C1 segment of cervical spinal cord (tissue), 14 donors: Measurements from ENCODE around the gene LHX4.

Experiments used
- DNase-seq, 14 donors: peaks; one replicate each; lab custom pipeline; 2025; lab: John Stamatoyannopoulos, UW

LHX4 gene

DNA sequence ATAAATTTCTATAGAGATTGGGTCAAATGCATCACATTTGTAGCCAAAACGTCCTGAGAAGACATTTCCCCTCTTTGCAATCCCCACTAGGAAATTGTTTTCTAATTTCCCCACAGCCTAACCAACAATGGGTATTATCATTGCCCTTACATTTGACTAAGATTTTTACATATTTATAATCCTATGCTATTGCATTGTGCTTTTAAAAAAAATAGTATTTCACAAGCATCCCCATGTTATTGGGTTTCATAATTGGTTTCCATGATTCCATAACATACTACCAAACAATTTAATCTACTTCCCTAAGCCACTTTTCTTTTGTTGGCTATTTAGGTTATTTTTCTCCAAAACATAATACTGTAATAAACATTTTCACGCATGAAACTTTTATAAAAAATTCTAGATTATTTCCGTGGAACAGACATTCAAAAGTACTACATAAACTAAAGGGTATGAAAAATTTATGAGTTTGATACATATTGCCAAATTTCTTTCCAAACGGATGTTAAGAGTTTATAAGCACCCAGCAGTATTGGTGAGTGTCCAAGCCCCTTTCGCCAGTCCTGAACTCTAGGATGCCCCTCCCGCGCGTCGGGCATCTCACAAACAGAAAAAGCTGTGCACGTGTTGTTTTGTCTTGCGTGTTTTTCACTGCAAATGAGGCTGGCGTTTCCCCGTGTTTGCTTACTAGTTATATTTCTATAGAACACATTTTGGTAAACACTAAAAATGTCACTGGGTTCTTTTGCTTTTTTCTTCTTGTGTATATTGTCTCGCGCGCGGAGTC, 2.0 kb upstream of the LHX4 start:
- DNase-seq: no peak

DNA sequence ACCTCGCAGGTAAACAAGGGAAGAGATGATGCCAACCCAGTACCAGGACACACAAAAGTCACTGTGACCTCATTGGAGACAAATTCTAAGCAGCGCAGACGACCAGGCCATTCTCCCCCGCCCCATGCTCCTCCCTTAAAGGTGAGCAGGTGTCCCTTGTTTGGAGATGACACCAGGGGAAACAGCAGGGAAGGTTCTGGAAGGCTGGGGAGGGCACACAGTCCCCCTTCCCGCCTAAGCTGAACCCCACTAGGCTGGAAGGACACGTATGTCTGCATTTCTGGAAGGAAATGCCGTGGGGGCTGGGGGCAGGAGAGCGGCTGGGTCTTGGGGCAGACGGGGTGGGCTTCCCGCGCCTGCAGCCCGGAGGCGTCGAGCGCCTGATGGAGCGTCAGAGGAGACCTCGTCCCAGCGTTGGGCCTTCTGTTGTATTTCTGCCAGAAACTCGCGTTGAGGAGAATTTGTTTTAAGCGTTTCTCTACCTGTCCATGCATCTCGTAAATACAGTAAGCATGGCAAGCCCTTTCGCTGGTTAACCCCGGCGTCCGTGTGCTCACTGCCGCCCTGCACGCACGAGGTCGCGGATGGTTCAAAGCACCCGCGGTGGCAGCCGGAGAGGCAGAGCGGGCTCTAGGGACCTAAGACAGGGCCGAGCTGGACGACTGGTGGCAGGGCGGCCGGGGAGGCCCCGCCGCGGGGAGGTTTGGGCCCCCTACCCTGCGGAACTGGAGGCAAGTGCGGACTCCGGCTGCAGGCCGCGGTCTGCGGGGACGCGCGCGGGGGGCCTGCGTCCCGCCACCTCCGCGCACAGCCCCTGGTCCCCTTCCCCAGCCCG, 1.2 kb upstream of the LHX4 start:
- no peak for DNase-seq

DNA sequence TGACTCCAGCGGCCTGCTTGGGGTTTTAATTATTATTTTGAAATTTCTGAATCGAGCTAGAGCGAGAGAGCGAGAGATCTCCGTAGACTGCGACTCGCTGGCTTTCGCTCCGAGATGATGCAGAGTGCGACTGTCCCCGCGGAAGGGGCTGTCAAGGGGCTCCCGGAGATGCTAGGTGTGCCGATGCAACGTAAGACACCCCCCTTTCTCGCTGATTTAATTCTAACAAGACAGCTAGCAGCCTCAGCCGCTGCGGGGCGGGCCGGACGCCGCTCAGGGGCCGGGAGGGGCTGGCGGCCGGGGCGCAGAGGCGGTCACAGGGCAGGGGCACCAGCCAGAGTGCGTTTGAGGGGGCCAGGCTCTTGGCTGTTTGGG, 339 bp downstream of the LHX4 start:
- DNase-seq: no peak

DNA sequence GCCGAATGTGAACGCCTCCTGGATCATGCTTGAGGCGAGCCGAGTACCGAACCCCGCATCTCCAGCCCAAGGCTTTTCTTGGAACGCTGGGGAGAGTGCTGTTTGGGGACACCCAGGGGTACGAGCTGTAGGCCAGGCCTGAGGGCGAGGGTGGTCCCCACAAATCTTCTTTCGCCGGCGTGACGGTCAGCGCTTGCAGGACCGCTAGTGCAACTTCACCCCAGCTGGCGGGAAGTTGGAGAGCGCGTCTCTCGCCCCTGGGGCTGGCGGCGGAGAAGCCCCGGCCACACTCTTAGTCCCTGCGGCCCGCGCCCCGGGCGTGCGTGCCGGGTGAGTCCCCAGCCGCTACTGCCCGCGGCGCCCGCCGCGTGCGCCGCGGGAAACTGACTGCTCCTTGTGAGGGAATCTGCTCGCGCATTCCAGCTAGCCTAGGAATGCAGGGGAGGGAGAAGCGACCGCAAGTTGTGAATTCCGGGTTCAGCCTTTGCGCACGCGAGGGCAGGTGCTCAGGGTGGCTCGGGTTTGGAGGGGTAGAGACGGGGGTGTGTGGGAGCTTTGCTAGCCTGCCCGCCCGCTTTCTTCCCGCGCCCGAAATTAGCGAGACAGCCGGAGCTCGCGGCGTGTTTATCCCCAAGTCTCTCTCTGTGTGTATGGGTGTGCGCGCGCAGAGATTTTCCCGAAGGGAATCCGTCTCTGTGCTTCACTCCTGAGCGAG, 884 bp downstream of the LHX4 start:
- DNase-seq: no peak

DNA sequence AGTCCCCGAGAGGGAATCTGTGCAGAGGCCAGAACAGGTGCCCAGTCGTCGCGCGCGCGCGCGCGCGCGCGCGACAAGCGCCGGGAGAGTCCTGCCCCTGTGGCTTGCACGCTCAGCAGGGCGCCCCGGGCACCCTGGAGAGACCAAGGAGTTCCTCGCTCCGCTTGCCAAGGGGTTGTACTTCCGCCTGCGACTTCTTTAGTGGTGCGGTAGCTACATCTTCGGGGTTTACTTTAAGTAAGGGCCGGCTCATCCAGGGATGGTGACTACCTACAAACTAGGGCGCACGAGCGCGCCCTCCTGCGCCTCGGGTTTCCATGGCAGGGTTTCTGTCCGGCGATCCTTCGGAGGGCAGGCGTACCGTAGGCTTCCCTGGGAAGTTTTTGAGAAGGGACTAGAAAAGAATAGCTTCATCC, 1.4 kb downstream of the LHX4 start:
- DNase-seq: no peak

DNA sequence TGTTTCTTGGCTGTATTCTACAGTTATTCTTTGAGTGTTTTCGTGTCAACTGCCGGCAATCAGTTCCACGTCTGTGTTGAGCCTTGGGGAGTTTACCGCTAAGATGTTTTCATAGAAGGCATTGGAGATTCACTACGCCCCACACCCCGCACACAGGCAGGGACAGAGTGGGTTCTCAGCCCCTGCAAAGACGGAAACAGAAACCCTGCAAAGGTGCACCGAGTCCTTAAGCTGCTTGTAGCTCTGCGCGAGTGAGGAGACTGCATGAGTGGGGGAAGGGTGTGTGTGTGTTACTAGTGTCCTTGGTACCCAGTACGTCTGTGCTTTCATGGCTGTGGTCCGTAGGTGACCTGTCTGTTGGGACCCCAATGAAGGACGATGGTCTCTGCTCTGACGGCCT, 1.9 kb downstream of the LHX4 start:
- no peak for DNase-seq

DNA sequence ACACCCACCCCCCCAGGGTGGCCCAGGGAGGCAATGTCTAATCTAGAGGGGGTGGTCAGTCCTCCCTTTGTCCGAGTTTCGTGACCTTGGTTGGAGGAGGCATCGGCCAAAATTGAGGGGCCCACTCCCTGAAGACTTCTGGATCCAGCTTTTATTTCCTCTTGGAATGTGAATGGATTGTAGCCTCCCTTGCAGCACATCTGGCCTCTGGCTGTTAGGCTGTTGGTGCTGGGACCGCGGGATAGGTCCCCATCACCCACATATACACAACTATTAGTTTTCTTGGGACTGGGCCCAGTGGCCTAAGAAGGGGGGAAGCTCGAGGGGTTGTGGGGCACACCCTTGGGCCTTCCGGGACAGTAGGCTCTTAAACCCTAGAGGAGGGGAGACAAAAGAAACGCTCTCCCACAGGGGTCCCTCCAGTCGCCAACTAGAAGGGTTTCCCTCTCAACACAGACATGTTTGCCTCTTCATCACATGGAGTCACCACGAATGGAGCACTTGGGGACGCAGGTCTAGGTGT, 2.5 kb downstream of the LHX4 start:
- DNase-seq: no peak

DNA sequence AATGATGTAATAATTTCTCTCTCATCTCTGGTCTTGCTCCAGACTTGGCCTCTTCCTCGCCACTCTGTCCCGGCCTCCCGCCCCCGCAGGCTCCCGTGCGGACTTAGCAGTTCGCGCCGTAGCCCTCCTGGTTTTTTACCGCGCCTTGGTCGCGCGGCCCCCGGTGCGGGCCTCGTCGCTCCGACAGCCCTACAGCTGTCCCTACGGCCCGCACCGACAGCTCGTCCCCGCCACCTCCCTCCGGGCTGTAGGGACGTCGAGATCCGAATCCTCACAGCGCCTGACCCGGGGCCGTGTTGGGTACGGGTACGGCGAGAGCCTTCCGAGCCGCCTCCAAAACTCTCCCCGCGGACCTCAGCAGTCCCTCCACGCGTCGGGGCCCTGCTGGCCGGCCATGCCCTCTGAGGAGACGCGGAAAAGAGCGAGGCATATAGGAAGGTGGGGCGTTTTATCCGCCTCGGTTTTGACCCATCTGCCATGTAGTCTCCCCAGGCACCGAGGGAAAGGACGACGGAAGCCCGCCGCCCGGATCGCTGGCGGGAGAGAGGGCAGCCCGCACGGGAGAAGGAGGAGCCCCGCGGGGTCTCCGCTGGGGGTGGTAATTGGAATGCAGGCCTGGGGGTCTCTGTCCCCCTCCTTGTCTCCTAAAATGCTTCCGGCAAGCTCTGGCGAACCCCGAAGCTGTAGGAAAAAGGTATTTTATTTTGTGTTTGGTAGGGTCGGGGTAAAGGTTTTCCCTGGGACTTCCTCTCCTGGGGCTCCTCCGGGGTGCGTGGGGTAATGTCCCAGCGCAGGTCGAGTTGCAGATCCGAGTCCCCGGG, 3.3 kb downstream of the LHX4 start:
- DNase-seq: no peak

DNA sequence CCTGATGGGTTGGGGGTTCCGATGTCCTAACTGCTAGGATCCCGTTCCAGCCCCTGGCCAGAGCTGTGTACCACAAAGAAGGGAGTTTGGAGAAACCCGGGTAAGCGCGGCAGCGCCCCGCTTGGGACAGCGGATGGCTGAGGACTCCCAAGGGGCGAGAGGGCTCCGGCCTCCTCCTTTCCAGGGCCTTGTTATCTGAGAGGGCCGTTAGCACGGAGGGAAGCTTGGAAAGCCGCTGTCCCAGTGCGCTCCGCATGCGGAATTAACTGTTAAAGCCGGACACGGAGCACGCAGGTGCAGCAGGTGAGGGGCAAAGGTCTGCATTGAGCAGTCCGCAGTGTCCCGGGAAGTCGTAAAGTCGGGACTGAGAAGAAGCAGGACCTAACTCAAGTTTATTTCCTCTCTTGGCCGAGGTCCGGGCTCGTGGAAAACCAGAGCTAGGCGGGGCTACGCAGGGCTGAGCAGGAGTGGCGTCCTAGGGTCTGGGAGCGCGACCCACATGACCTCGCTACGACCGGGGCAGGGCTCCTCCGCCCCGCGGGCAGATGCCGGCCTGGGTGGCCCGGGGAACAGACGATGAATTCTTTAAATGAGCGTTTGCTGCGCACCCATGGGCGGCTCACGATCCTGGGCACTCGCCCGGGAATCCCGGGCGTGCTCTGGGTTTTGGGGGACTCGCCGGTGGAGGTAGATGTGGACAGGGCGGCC, 4.5 kb downstream of the LHX4 start:
- no peak for DNase-seq

DNA sequence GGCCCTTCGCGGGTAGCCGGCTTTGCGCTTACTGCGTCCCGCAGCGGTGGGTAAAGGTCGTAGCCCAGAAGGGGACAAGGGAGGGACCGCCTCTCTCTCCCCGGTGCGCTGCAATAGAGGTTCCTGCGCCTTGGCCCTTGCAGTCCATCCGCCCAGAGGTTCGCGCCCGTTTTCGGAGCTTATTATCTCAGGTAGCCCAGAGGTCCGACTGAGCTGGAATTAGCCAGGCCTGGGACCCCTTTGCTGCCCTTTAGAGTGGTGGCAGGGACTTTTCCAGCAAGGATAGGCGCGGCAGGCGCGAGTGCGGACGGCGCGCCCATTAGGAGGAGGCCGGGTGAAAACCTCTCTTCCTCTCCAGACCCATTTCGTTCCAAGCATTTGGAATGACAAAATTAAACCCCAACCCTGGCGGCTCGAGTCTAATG, 5.0 kb downstream of the LHX4 start:
- DNase-seq: no peak

DNA sequence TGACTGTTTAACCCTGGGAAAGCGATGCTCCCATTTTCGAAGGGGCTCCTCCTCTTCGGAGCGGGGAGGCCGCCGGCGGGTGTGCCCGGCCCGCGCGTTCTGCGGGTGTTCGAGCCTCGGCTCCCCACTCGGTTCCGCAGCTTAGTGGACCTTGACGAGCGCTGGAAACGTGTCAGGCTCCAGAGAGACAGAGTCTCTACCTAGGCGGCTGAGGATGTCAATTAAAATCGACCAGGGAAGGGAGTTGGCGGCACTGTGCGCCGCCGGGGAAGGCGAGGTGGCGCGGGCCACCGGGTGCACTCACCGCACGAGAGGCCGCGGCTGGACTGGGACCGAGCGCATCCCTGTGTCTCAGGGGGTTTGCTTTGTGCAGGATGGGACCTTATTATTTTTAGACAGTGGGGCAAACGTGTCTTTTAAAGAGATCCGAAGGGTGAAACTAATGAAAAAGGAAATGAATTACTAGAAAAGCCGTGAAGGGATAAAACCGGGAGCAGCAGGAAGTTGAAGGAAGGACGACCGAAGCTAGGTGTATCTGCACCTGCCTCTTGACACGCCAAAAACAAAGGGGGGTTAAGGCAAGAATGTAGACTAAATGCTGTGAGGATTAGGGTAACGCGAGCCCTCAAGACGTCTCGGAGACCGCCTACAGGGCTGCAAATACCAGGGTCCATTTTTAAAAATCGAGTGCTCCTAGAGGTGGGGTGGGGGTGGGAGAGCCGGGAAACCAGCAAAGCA, 5.6 kb downstream of the LHX4 start:
- DNase-seq: no peak

DNA sequence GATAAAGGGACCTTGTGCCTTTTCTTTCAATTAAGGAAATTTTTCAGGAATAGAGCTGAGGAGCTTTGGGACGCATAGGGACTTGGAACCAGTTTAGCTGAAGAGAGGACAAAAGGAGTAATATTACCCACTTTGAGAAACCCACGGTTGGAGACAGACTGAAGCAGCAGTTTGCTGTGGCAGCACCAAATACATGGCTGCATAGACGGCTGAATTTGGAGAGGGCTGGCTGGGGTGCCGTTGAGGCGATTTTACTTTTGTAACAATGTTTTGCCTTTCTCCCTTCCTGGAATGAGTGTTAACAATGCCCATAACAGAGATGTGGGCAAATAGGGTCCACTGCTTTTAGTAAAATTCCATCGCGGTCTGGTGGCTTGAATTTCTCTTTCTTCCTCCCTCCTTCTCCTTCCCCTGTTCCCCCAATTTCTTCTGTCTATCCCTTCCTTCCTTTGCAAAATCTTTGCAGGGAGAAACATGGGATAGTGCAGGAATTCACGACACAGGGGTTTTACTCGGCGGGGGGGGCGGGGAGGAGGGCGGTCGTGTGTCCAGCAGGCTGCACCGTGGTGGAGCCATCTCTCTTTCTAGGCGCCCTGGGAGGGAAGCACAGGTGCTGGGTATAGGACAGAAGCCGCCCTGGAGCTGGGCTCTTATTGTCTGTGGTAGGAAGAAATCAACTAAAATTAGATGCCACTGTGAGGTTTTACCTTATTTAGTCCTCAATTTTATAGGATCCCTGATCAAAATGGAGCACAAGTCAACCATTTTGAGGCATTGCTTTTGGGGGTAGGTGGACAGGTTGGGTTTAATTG, 6.8 kb downstream of the LHX4 start:
- no peak for DNase-seq

DNA sequence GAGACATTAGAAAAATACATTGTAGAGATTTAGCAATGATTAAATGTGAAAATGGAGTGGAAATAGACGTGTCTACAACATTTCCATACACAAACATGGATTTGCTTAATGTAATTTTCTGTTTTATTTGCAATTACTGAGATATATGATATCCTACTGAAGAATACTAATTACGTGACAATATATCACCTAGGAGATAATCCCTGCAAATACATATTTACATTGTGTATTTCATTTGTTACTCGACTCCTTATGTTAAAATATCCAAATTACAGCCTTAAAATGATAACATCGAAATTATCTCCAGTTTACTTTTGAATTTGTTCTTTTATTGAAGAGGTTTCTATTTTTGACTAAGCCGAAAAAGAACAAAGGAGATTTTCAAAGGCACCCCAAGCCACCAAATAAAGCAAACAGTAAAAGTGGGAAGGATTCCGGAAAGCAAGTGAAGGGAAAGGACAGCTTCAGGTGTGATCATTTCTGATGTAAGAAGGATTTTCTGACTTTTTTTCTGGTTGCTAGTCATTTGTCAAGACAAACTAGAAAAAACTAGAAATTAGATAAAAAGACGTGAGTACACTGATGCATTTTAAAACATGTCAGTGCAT, 7.9 kb downstream of the LHX4 start:
- DNase-seq: no peak

DNA sequence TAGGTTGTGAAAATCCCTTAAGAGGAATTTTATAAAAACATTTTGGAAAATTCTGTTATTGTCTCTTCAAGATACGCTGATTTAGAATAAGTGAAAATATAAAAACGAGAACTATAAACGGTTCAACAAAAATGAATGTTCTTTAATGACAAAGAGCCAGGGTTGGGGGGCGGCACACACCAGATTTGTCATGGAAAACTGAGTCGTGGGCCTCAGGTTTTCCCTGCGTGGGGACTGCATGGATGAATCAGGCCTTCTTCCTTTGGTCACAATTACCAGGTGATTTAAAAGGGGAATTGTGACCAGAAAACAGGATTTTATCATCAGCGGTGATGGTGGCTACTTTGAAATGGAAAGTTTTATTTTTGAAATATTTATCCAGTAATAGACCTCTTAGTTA, 8.6 kb downstream of the LHX4 start:
- DNase-seq: no peak

DNA sequence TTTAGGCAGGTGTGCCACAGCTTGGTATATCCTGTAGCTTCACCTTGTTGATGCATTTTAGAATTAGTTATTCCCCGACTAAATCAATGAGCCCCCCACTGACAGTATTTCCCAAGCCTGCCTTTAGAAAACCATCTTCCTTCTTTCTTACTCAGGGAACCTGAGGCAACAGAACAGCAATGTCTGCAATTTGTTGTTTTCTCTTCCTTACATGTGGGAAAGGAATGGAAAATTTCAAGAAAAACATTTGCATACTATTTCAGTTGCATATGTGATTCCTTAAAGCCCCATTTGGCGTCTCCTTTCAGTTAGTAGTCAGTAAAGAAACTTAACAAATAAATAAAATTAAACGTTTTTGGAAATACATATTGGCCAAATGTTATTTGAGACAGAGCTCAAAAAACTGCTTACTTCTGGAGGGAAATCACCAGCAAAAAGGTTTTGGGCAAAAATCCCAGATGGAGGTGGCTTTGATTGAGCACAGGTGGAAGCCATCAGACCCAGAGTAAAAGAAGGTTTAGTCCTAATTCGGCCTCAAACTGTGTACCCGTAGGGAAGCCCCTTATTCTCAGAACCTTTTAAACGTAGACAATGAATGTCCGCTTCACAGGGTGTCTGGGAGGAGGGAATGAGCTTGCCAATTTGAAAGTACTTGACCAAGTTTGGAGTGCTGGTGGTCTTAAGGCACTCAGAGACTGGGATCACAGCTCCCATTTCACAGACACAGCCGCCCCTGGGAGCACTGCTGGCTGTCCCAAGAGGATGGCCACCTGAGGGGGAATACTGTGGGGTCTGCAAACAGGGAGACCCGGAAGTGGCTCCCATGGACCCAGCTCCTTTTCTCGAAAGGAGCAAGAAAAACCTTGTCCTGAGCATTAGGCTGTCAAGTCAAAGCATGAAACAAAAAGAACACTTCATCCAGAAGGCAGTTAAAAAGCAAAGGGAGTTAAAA, 9.4 kb downstream of the LHX4 start:
- DNase-seq: no peak

DNA sequence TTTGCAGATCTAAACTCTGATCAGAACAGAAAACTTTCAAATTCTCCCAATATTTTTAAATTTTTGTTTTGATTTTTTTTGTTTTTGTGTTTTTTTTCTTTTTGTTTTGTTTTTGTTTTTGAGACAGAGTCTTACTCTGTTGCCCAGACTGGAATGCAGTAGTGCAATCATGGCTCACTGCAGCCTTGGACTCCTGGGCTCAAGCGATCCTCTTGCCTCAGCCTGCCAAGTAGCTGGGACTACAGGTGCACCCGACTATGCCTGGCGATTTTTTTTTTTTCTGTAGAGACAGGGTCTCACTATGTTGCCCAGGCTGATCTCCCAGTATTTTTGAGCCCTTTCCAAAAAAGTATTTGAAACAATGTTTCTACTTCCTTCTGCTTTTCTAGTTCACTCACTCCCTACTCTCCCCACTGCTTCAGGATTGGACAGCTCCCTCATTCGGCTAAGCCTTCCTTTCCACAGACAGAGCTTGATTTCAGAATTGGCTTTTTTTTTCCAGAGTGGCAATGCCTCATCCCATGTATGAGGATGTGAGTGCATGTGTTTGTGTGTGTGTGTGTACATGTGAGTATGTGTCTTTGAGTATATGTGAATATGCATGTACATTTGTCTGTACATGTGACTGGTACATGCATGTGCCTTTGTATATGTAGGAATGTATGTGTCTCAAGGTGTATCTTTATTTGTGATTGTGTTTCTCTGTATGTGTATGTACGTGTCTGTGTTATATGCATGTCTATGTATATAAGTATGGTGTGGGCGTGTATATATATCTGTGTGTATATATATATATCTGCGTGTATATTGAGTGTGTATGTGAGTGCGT, 11.9 kb downstream of the LHX4 start:
- no peak for DNase-seq
